Endodermal cell (in vitro differentiated cells): ENCODE results near the gene DEPDC1. TPM values are rescaled to one million over a fixed set of nuclear protein-coding genes. Genes with fewer than 3 reads are reported as not detected.
A peak's percentile ranks its signal among the peaks of the same experiment; 100 is the strongest.

Source experiments
- DNase-seq: peaks from one replicate; pipeline ENCODE4 v3.0.0-alpha.2; 2017
- H3K27ac ChIP-seq: 2 replicates; pipeline ENCODE4 v1.5.1; 2013; ENCODE audit warnings: mild to moderate bottlenecking, low read depth, low read length, moderate library complexity
- H3K27me3 ChIP-seq: 2 replicates; pipeline ENCODE4 v1.6.1; 2013; ENCODE audit warnings: mild to moderate bottlenecking, low read length, moderate library complexity; ENCODE audit not compliant: insufficient read depth, control insufficient read depth, poor library complexity, severe bottlenecking
- H3K36me3 ChIP-seq: 2 replicates; pipeline ENCODE4 v1.7.0; 2013; ENCODE audit warnings: mild to moderate bottlenecking, low read length, moderate library complexity; ENCODE audit not compliant: control insufficient read depth, insufficient read depth
- H3K4me1 ChIP-seq: one replicate; pipeline ENCODE4 v1.7.0; 2013; ENCODE audit warnings: low read length; ENCODE audit not compliant: control insufficient read depth, insufficient read depth
- H3K4me3 ChIP-seq: 2 replicates; pipeline ENCODE4 v1.5.1; 2013; ENCODE audit warnings: mild to moderate bottlenecking, low read length, moderate library complexity
- H3K9ac ChIP-seq: 2 replicates; pipeline ENCODE4 v1.6.1; 2013; ENCODE audit warnings: mild to moderate bottlenecking, low read length, moderate library complexity; ENCODE audit not compliant: poor library complexity, severe bottlenecking; ENCODE audit errors: extremely low read depth
- H3K9me3 ChIP-seq: 2 replicates; pipeline ENCODE4 v1.6.1; 2013; ENCODE audit warnings: mild to moderate bottlenecking, low read length, moderate library complexity; ENCODE audit not compliant: control insufficient read depth
- H3K27ac Mint-ChIP-seq: 2 replicates; pipeline ENCODE4 v1.8.0; 2020; ENCODE audit warnings: mixed read lengths
- H3K27me3 Mint-ChIP-seq: 2 replicates; pipeline ENCODE4 v1.8.0; 2021; ENCODE audit warnings: mild to moderate bottlenecking, mixed read lengths; ENCODE audit not compliant: insufficient read depth
- H3K36me3 Mint-ChIP-seq: 2 replicates; pipeline ENCODE4 v1.8.0; 2020; ENCODE audit warnings: low read depth, mixed read lengths
- H3K4me1 Mint-ChIP-seq: 2 replicates; pipeline ENCODE4 v1.8.0; 2020; ENCODE audit warnings: mixed read lengths
- H3K4me3 Mint-ChIP-seq: 2 replicates; pipeline ENCODE4 v1.8.0; 2020; ENCODE audit warnings: mild to moderate bottlenecking, moderate library complexity, mixed read lengths
- H3K9me3 Mint-ChIP-seq: 2 replicates; pipeline ENCODE4 v1.8.0; 2020; ENCODE audit warnings: mild to moderate bottlenecking, mixed read lengths
- CTCF ChIP-seq: fragments of 200-600 bp; sonication (generic); conservative IDR thresholded peaks from 2 replicates; pipeline ENCODE4 v1.5.0; 2021; ENCODE audit warnings: antibody characterized with exemption, mild to moderate bottlenecking
- WGBS, 2 experiments: methylation state at CpG; one replicate each; pipeline versions ENCODE4 v1.1.5 to v1.1.7; 2013; ENCODE audit warnings: missing lambda C conversion rate in 2 of 2, mixed read lengths in 1 of 2; ENCODE audit not compliant: insufficient coverage in 1 of 2, insufficient read length in 1 of 2; 5-methylcytosine and 5-hydroxymethylcytosine counted together
- long read RNA-seq, 4 experiments: library from polyadenylated mRNA in 2 of 4; library from RNA in 1 of 4; library from capped mRNA in 1 of 4; stranded (forward) in 3 of 4; unstranded in 1 of 4; transcript quantifications; one replicate each; pipeline ENCODE4 v2.0.0, GENCODE V29; 2020 to 2021; ENCODE audit warnings: inconsistent platforms in 1 of 4
- polyA plus RNA-seq, 2 experiments: library from polyadenylated mRNA; stranded (reverse); fragments of 50-300 nt; gene quantifications; one replicate each; pipeline ENCODE4 v1.2.3, GENCODE V29; 2013
- total RNA-seq, 2 donors: library from RNA; stranded (reverse); fragmentation: NEBNext Ultra II Directional in 1 of 2; extraction: Animal tissue kit (Norgen Biotek cat#: 25700) in 1 of 2; gene quantifications; 2 replicates in 1 of 2; 3 replicates in 1 of 2; pipeline ENCODE4 v1.2.1, GENCODE V29; 2021

Gene DEPDC1
- total RNA-seq = 10 to 100 TPM; 25.1 to 40.0 TPM
- 34.4 TPM for polyA plus RNA-seq (2013, experiment 1 of 2)
- 37.6 TPM for polyA plus RNA-seq (2013, experiment 2 of 2)
- long read RNA-seq, experiment 1, full-length matches to known transcripts = 2 of 12 reads
- long read RNA-seq, experiment 1, partial matches to known transcripts = 2 of 12 reads
- long read RNA-seq, experiment 1, other reads (novel, unspliced or antisense) = 8 of 12 reads
- long read RNA-seq, experiment 2, full-length matches to known transcripts = 34 of 45 reads
- long read RNA-seq, experiment 2, partial matches to known transcripts = 5 of 45 reads
- long read RNA-seq, experiment 2, other reads (novel, unspliced or antisense) = 6 of 45 reads
- long read RNA-seq, experiment 3, full-length matches to known transcripts = 37 of 146 reads
- long read RNA-seq, experiment 3, partial matches to known transcripts = 94 of 146 reads
- long read RNA-seq, experiment 3, other reads (novel, unspliced or antisense) = 15 of 146 reads
- long read RNA-seq, experiment 4, full-length matches to known transcripts = 2 of 13 reads
- long read RNA-seq, experiment 4, partial matches to known transcripts = 9 of 13 reads
- long read RNA-seq, experiment 4, other reads (novel, unspliced or antisense) = 2 of 13 reads

GRCh38 chr1:68496680-68497357 lies at the start of gene DEPDC1:
Gene DEPDC1, minus strand, starts transcription at chr1:68497082. Its CDS starts 83 bp downstream, at chr1:68496999.
- H3K27me3 Mint-ChIP-seq = no peaks in the 10 kb centered on the region
- H3K36me3 Mint-ChIP-seq = peaks cover 9% of the 10 kb centered on the region
- no peaks in the 10 kb centered on the region for H3K27me3 ChIP-seq
- peaks cover 5% of the 10 kb centered on the region for H3K36me3 ChIP-seq
- peak; percentile 26 for TF ChIP-seq CTCF
- peak; percentile 99 for DNase-seq
- H3K4me3 Mint-ChIP-seq = peak within 1 kb of the TSS; percentile 85
- peaks cover 13% of the 10 kb centered on the region for H3K4me1 Mint-ChIP-seq
- H3K9me3 ChIP-seq = peaks cover 9% of the 10 kb centered on the region
- WGBS, 2 experiments = 1% methylated on average over 25 to 64 of the region's 64 CpGs
- peak within 1 kb of the TSS; percentile 89 for H3K4me3 ChIP-seq
- H3K4me1 ChIP-seq = peaks cover 3% of the 10 kb centered on the region
- H3K9me3 Mint-ChIP-seq = no peaks in the 10 kb centered on the region
- H3K9ac ChIP-seq = peak within 1 kb of the TSS; percentile 95
- H3K27ac Mint-ChIP-seq = peak within 1 kb of the TSS; percentile 93
- peak within 1 kb of the TSS; percentile 74 for H3K27ac ChIP-seq

DNA sequence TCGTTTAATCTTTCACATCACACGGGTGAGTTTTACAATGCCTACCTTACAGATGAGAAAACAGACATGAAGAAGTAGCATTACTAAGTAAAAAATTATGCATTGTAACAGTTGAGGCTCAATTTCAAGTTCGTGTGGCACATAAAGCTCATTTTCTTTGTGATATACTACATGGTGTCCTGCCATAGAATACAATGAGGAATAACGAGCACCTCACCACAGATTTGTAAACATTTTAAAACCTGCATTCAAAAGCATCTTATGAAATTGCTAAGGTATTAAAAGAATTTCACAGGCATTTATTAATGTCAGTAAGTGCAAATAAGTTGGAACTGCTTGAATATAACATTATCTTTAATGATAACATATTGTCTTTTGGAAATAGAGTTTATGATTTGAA lies 47.8 kb upstream of the DEPDC1 start:
- Mint-ChIP-seq H3K27me3 (no peaks in the 10 kb centered on the region), H3K4me1 (no peaks in the 10 kb centered on the region), H3K27ac (no peak overlapping the region), H3K9me3 (no peaks in the 10 kb centered on the region), H3K4me3 (no peak overlapping the region), H3K36me3 (no peaks in the 10 kb centered on the region)
- no peaks in the 10 kb centered on the region for H3K9me3 ChIP-seq
- WGBS, 2 experiments = 85 to 100% methylated on average over 2 to 4 of the region's 4 CpGs
- no peak for TF ChIP-seq CTCF
- H3K36me3 ChIP-seq = no peaks in the 10 kb centered on the region
- no peaks in the 10 kb centered on the region for H3K27me3 ChIP-seq
- no peak overlapping the region for H3K9ac ChIP-seq
- H3K4me3 ChIP-seq = no peak overlapping the region
- no peaks in the 10 kb centered on the region for H3K4me1 ChIP-seq
- DNase-seq = no peak
- H3K27ac ChIP-seq = no peak overlapping the region

DNA sequence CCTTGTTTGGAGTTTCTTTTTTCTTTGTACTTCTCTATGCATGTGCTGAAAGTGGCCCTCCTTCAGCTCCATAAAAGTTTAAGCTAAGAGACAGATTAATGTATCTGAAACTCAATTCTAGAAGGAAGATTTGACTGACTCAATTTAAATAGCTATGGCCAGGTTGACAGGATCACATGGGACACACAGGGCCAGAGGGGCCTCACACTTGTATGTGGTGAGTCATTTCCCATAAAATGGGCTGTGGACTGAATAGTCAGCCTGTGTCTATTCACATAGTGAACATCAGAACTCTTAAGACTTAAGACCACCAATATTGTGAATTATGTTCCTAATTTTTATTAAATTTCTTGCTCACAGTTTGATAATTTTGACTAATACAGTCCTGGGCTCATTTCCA lies 45.7 kb upstream of the DEPDC1 start:
- no peaks in the 10 kb centered on the region for H3K9me3 ChIP-seq
- no peak overlapping the region for H3K4me3 ChIP-seq
- H3K9ac ChIP-seq = no peak overlapping the region
- Mint-ChIP-seq H3K4me3 (no peak overlapping the region), H3K27ac (no peak overlapping the region), H3K4me1 (no peaks in the 10 kb centered on the region), H3K36me3 (no peaks in the 10 kb centered on the region), H3K27me3 (no peaks in the 10 kb centered on the region), H3K9me3 (no peaks in the 10 kb centered on the region)
- no peaks in the 10 kb centered on the region for H3K4me1 ChIP-seq
- no peak for TF ChIP-seq CTCF
- no peak overlapping the region for H3K27ac ChIP-seq
- no peak for DNase-seq
- no peaks in the 10 kb centered on the region for H3K36me3 ChIP-seq
- H3K27me3 ChIP-seq = no peaks in the 10 kb centered on the region
